IMR-90 (cell line): Measurements from ENCODE around the gene RUNX3. TPM values are rescaled to one million over a fixed set of nuclear protein-coding genes. Genes with fewer than 3 reads are reported as not detected.

Experiments used
- ATAC-seq: fragments of 200-7000 bp; cut with Tn5 transposase; 2 replicates; pipeline ENCODE4 v1.9.1; 2020; ENCODE audit warnings: low read depth, mild to moderate bottlenecking, moderate library complexity
- BruUV-seq: library from RNA; stranded (reverse); fragments of 400-500 nt; replicated peaks from 2 replicates; lab custom pipeline; 2021; lab: Mats Ljungman, UMichigan
- CTCF ChIA-PET: fragments of 300-600 bp; formaldehyde crosslinking; extraction: SDS; loops from one replicate; lab custom pipeline; 2021; ENCODE audit warnings: antibody characterized with exemption; lab: Yijun Ruan, JAX
- POLR2A ChIA-PET: fragments of 300-600 bp; sonication (Branson Sonifier 250); formaldehyde crosslinking; loops from one replicate; lab custom pipeline; 2022; ENCODE audit warnings: antibody characterized with exemption; ENCODE audit not compliant: unreplicated experiment; lab: Charles Lee
- DNase-seq: peaks from one replicate; pipeline ENCODE4 v3.0.0; 2013
- H2AFZ ChIP-seq: replicated peaks from 2 replicates; pipeline ENCODE3; 2013; ENCODE audit warnings: low read length, mild to moderate bottlenecking; ENCODE audit not compliant: poor library complexity
- H2AK5ac ChIP-seq: 2 replicates; pipeline ENCODE4 v1.6.1; 2013; ENCODE audit warnings: low read depth, low read length, inconsistent platforms
- H2AK9ac ChIP-seq: replicated peaks from 2 replicates; pipeline ENCODE3; 2013; ENCODE audit warnings: mild to moderate bottlenecking, low read depth, low read length, moderate library complexity; ENCODE audit not compliant: poor library complexity
- H2BK120ac ChIP-seq: 2 replicates; pipeline ENCODE4 v1.6.1; 2013; ENCODE audit warnings: low read depth, low read length, inconsistent platforms
- H2BK15ac ChIP-seq: 3 replicates; pipeline ENCODE4 v1.6.1; 2013; ENCODE audit warnings: low read depth, low read length, inconsistent platforms
- H2BK20ac ChIP-seq: 2 replicates; pipeline ENCODE4 v1.6.1; 2013; ENCODE audit warnings: low read depth, mild to moderate bottlenecking, inconsistent platforms, low read length, moderate library complexity
- H2BK5ac ChIP-seq: 2 replicates; pipeline ENCODE4 v1.6.1; 2013; ENCODE audit warnings: mild to moderate bottlenecking, low read depth, low read length, inconsistent platforms; ENCODE audit not compliant: poor library complexity, severe bottlenecking
- H3K14ac ChIP-seq: replicated peaks from 2 replicates; pipeline ENCODE4 v1.6.1; 2013; ENCODE audit warnings: low read depth, low read length, inconsistent platforms
- H3K18ac ChIP-seq: 2 replicates; pipeline ENCODE4 v1.6.1; 2013; ENCODE audit warnings: low read depth, low read length, control low read depth
- H3K23ac ChIP-seq: 2 replicates; pipeline ENCODE4 v1.6.1; 2013; ENCODE audit warnings: low read depth, low read length, inconsistent platforms
- H3K27ac ChIP-seq: 2 replicates; pipeline ENCODE4 v1.5.1; 2013; ENCODE audit warnings: mild to moderate bottlenecking, control low read depth, low read length; ENCODE audit not compliant: insufficient read depth
- H3K27me3 ChIP-seq: 2 replicates; pipeline ENCODE4 v1.6.1; 2013; ENCODE audit warnings: low read length; ENCODE audit not compliant: control insufficient read depth, insufficient read depth
- H3K36me3 ChIP-seq: 2 replicates; pipeline ENCODE4 v1.6.1; 2013; ENCODE audit warnings: low read length, mixed read lengths; ENCODE audit not compliant: control insufficient read depth, insufficient read depth
- H3K4ac ChIP-seq: 2 replicates; pipeline ENCODE4 v1.6.1; 2013; ENCODE audit warnings: low read depth, low read length, inconsistent platforms
- H3K4me1 ChIP-seq: 2 replicates; pipeline ENCODE4 v1.6.1; 2013; ENCODE audit warnings: low read length, mixed read lengths; ENCODE audit not compliant: control insufficient read depth, insufficient read depth
- H3K4me2 ChIP-seq: 2 replicates; pipeline ENCODE4 v1.6.1; 2013; ENCODE audit warnings: low read depth, mild to moderate bottlenecking, control low read depth, low read length, moderate library complexity
- H3K4me3 ChIP-seq: 2 replicates; pipeline ENCODE4 v1.5.1; 2013; ENCODE audit warnings: low read depth, mild to moderate bottlenecking, control low read depth, low read length, moderate library complexity; ENCODE audit not compliant: insufficient read depth
- H3K56ac ChIP-seq: 2 replicates; pipeline ENCODE4 v1.6.1; 2013; ENCODE audit warnings: low read length, inconsistent platforms; ENCODE audit not compliant: insufficient read depth; ENCODE audit errors: extremely low read depth
- H3K79me1 ChIP-seq, 2 experiments: 2 replicates each; pipeline ENCODE4 v1.6.1; 2013; ENCODE audit warnings: low read length in 2 of 2, inconsistent platforms in 1 of 2, low read depth in 1 of 2
- H3K9ac ChIP-seq: 2 replicates; pipeline ENCODE4 v1.6.1; 2013; ENCODE audit warnings: low read depth, low read length, control low read depth
- H3K9me1 ChIP-seq: 2 replicates; pipeline ENCODE4 v1.6.1; 2013; ENCODE audit warnings: low read length, inconsistent platforms; ENCODE audit not compliant: insufficient read depth
- H3K9me3 ChIP-seq: 2 replicates; pipeline ENCODE4 v1.6.1; 2013; ENCODE audit warnings: low read length; ENCODE audit not compliant: control insufficient read depth, insufficient read depth
- H4K20me1 ChIP-seq: 2 replicates; pipeline ENCODE4 v1.6.1; 2013; ENCODE audit warnings: low read length, inconsistent platforms; ENCODE audit not compliant: insufficient read depth
- H4K5ac ChIP-seq: 2 replicates; pipeline ENCODE4 v1.6.1; 2013; ENCODE audit warnings: mild to moderate bottlenecking, low read depth, low read length, control low read depth
- H4K8ac ChIP-seq, 2 experiments: 2 replicates each; pipeline ENCODE4 v1.6.1; 2013; ENCODE audit warnings: low read depth in 2 of 2, low read length in 2 of 2, control low read depth in 1 of 2, inconsistent platforms in 1 of 2
- H4K91ac ChIP-seq: 2 replicates; pipeline ENCODE4 v1.6.1; 2013; ENCODE audit warnings: low read depth, low read length, inconsistent platforms; ENCODE audit not compliant: insufficient read depth
- BHLHE40 ChIP-seq: fragments of 150-350 bp; IDR thresholded peaks from 2 replicates; pipeline ENCODE4 v1.6.1; 2016; ENCODE audit warnings: mild to moderate bottlenecking, low read depth, low read length
- CHD1 ChIP-seq: IDR thresholded peaks from 2 replicates; pipeline ENCODE4 v1.6.1; 2012; ENCODE audit warnings: low read depth, low read length, improper control_type of control experiment
- CTCF ChIP-seq: conservative IDR thresholded peaks from 2 replicates; pipeline ENCODE4 v1.5.1; 2012; ENCODE audit warnings: mild to moderate bottlenecking, low read depth, low read length, improper control_type of control experiment
- ELK1 ChIP-seq: fragments of 150-350 bp; IDR thresholded peaks from 2 replicates; pipeline ENCODE4 v1.6.1; 2016; ENCODE audit warnings: low read depth, mild to moderate bottlenecking, low read length, moderate library complexity, borderline replicate concordance
- FOS ChIP-seq: fragments of 150-350 bp; IDR thresholded peaks from 2 replicates; pipeline ENCODE4 v1.6.1; 2016; ENCODE audit warnings: low read depth, low read length
- MAFK ChIP-seq: IDR thresholded peaks from 2 replicates; pipeline ENCODE4 v1.6.1; 2012; ENCODE audit warnings: low read depth, low read length, improper control_type of control experiment
- MAZ ChIP-seq: IDR thresholded peaks from 2 replicates; pipeline ENCODE4 v1.6.1; 2012; ENCODE audit warnings: low read depth, mild to moderate bottlenecking, low read length, improper control_type of control experiment, moderate library complexity, borderline replicate concordance
- MXI1 ChIP-seq: IDR thresholded peaks from 2 replicates; pipeline ENCODE4 v1.6.1; 2012; ENCODE audit warnings: low read depth, mild to moderate bottlenecking, low read length, moderate library complexity, borderline replicate concordance
- NFE2L2 ChIP-seq: fragments of 150-350 bp; IDR thresholded peaks from 2 replicates; pipeline ENCODE4 v1.6.1; 2016; ENCODE audit warnings: low read depth, mild to moderate bottlenecking, low read length
- POLR2A ChIP-seq: IDR thresholded peaks from 2 replicates; pipeline ENCODE4 v1.6.1; 2012; ENCODE audit warnings: mild to moderate bottlenecking, low read depth, low read length
- RAD21 ChIP-seq: IDR thresholded peaks from 2 replicates; pipeline ENCODE4 v1.6.1; 2012; ENCODE audit warnings: low read length, improper control_type of control experiment
- RCOR1 ChIP-seq: IDR thresholded peaks from 2 replicates; pipeline ENCODE4 v1.6.1; 2012; ENCODE audit warnings: mild to moderate bottlenecking, low read length, improper control_type of control experiment; ENCODE audit not compliant: insufficient replicate concordance
- SMC3 ChIP-seq: fragments of 150-350 bp; IDR thresholded peaks from 2 replicates; pipeline ENCODE4 v1.6.1; 2016; ENCODE audit warnings: low read depth, mild to moderate bottlenecking, antibody characterized with exemption, low read length, moderate library complexity
- USF2 ChIP-seq: fragments of 150-350 bp; IDR thresholded peaks from 2 replicates; pipeline ENCODE4 v1.6.1; 2017; ENCODE audit warnings: mild to moderate bottlenecking, antibody characterized with exemption, low read length, low read depth
- WGBS, 2 experiments: methylation state at CpG; one replicate each; pipeline versions ENCODE4 v1.1.5 to v1.1.7; 2013; ENCODE audit warnings: missing lambda C conversion rate in 2 of 2; ENCODE audit not compliant: insufficient read length in 1 of 2; ENCODE audit errors: extremely low coverage in 2 of 2; 5-methylcytosine and 5-hydroxymethylcytosine counted together
- dilution Hi-C: fragments of 300-500 bp; cut with HindIII; formaldehyde crosslinking; loops from one replicate; pipeline ENCODE4 v1.14.3; 2018; ENCODE audit warnings: low sequenced_read_pairs; ENCODE audit not compliant: unreplicated experiment
- in situ Hi-C: fragments of 300-500 bp; cut with MboI; formaldehyde crosslinking; loops from 3 replicates; pipeline ENCODE4 v1.14.3; 2019; ENCODE audit warnings: low sequenced_read_pairs, inconsistent platforms, mixed read lengths
- intact Hi-C: fragments of 100-400 bp; cut with micrococcal nuclease; formaldehyde crosslinking; loops from 2 replicates; pipeline ENCODE4 v1.10.0; 2022
- polyA plus RNA-seq, 3 experiments: library from polyadenylated mRNA; depleted of rRNA; stranded (reverse); fragments of >200 nt; gene quantifications; 2 replicates each; pipeline ENCODE4 v1.2.3, GENCODE V29; 2012; ENCODE audit warnings: low replicate concordance in 1 of 3
- total RNA-seq: library from RNA; depleted of rRNA; stranded (reverse); fragments of >200 nt; gene quantifications from 2 replicates; pipeline ENCODE4 v1.2.3, GENCODE V29; 2012

The RUNX3 gene
- total and polyA plus RNA-seq, 2 of the 4 experiments (the other 2 are of a cell fraction) = 0.07 TPM; not detected in 1

GRCh38 chr1:24890887-24891286 is 39.2 kb downstream of the RUNX3 start:
- H3K27me3 ChIP-seq = peaks cover 16% of the 10 kb centered on the region
- no peak overlapping the region for H3K9ac ChIP-seq
- ATAC-seq = no peak
- H3K9me1 ChIP-seq = no peaks in the 10 kb centered on the region
- H3K9me3 ChIP-seq = peaks cover 10% of the 10 kb centered on the region; the same call in 1 of the 2 replicates
- no peak overlapping the region for H3K27ac ChIP-seq
- intact Hi-C loops = no loop called here
- H2AFZ ChIP-seq = no peak overlapping the region
- ChIA-PET POLR2A (no interaction called here), CTCF (no interaction called here)
- no CpG with 5 or more reads among the region's 2 CpGs for WGBS, 2 experiments
- no peak overlapping the region for H3K4me2 ChIP-seq
- no peak overlapping the region for H3K23ac ChIP-seq
- no peak overlapping the region for H2AK5ac ChIP-seq
- no peak overlapping the region for H3K14ac ChIP-seq
- H3K18ac ChIP-seq = no peak overlapping the region
- no peaks in the 10 kb centered on the region for H3K79me1 ChIP-seq
- H2BK5ac ChIP-seq = no peak overlapping the region
- H3K56ac ChIP-seq = no peak overlapping the region
- H4K5ac ChIP-seq = no peak overlapping the region
- H4K91ac ChIP-seq = no peak overlapping the region
- in situ Hi-C loops = no loop called here
- H2BK120ac ChIP-seq = no peak overlapping the region
- no peak overlapping the region for H4K8ac ChIP-seq
- TF ChIP-seq RCOR1 = no peak
- TF ChIP-seq USF2 = no peak
- no peak for TF ChIP-seq BHLHE40
- TF ChIP-seq CHD1 = no peak
- TF ChIP-seq FOS = no peak
- no peak for TF ChIP-seq NFE2L2
- no peak for TF ChIP-seq MAZ
- no peak for TF ChIP-seq SMC3
- no peak for TF ChIP-seq POLR2A
- no peak for TF ChIP-seq MXI1
- no peak for TF ChIP-seq ELK1
- no peak for TF ChIP-seq CTCF
- TF ChIP-seq MAFK = no peak
- no peak for TF ChIP-seq RAD21
- dilution Hi-C loops = no loop called here
- no peaks in the 10 kb centered on the region for H3K36me3 ChIP-seq
- no TSS peak for BruUV-seq
- no peak overlapping the region for H3K4ac ChIP-seq
- H3K4me3 ChIP-seq = no peak overlapping the region
- H3K4me1 ChIP-seq = no peaks in the 10 kb centered on the region
- H2BK15ac ChIP-seq = no peak overlapping the region
- no peak overlapping the region for H2AK9ac ChIP-seq
- no peaks in the 10 kb centered on the region for H4K20me1 ChIP-seq
- H2BK20ac ChIP-seq = no peak overlapping the region
- no peak for DNase-seq
